Motor neuron (in vitro differentiated cells): ENCODE measurements around the gene HES5. TPM values are rescaled to one million over a fixed set of nuclear protein-coding genes. Genes with fewer than 3 reads are reported as not detected.

Experiments
- ATAC-seq, 8 experiments: fragments of 200-7000 bp; cut with Tn5 transposase; replicated peaks in 6 of 8; 2 replicates each; pipeline ENCODE4 v1.8.0; 2021; ENCODE audit warnings: mild to moderate bottlenecking in 8 of 8, moderate library complexity in 8 of 8
- H3K27ac ChIP-seq, 2 donors: fragments of 250-450 bp; sonication (Bioruptor Pico); 2 replicates each; pipeline ENCODE4 v1.9.0; 2021; ENCODE audit warnings: antibody characterized with exemption in 2 of 2, mild to moderate bottlenecking in 2 of 2, moderate library complexity in 1 of 2
- H3K4me1 ChIP-seq, 2 donors: fragments of 250-450 bp; sonication (Bioruptor Pico); replicated peaks in 1 of 2; 2 replicates each; pipeline ENCODE4 v1.6.1; 2021; ENCODE audit warnings: antibody characterized with exemption in 2 of 2, mild to moderate bottlenecking in 2 of 2, moderate library complexity in 1 of 2
- H3K4me3 ChIP-seq, 5 donors: fragments of 250-450 bp; sonication (Bioruptor Pico); 2 replicates each; pipeline ENCODE4 v1.9.0; 2021; ENCODE audit warnings: antibody characterized with exemption in 5 of 5, mild to moderate bottlenecking in 5 of 5, moderate library complexity in 4 of 5
- WGBS, 10 experiments: fragments of 450-650 bp; shearing (Covaris generic); methylation state at CpG; one replicate each; pipeline ENCODE4 v1.0.0; 2022; 5-methylcytosine and 5-hydroxymethylcytosine counted together
- in situ Hi-C, 9 experiments: fragments of 400-800 bp; cut with MboI; loops; one replicate each; pipeline ENCODE4 v1.15.0; 2021; ENCODE audit warnings: low sequenced_read_pairs in 9 of 9, low pct_unique_long_range_greater_than_20kb in 2 of 9; ENCODE audit not compliant: unreplicated experiment in 9 of 9
- total RNA-seq, 8 experiments: library from RNA; unstranded; fragments of 300-600 nt; gene quantifications; 2 replicates each; pipeline versions ENCODE4 v1.2.3 to v1.2.4, GENCODE V29; 2022

The HES5 gene
- total RNA-seq, 8 experiments from 2014 or later = 0.71 to 238 (median 36.3) TPM; not detected in 2

DNA sequence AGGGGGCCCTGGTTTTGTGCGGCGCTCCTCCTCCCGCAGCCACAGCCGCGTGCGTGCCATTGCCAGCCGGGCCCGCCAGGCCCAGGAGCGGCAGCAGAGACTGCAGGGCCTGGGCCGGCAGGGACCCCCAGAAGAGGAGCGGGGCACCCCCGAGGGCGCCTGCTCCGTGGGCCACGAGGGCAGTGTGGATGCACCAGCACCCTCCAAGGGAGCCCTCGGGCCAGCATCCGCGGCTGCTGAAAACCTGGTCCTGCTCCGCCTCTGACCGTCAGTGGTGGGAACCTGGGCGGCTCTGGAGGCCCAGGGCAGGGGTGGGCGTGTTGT is 25.2 kb downstream of the HES5 start:
- peak overlapping the region in 1 of 2 donors; percentile 1 for H3K27ac ChIP-seq
- in situ Hi-C loops = no loop called here

DNA sequence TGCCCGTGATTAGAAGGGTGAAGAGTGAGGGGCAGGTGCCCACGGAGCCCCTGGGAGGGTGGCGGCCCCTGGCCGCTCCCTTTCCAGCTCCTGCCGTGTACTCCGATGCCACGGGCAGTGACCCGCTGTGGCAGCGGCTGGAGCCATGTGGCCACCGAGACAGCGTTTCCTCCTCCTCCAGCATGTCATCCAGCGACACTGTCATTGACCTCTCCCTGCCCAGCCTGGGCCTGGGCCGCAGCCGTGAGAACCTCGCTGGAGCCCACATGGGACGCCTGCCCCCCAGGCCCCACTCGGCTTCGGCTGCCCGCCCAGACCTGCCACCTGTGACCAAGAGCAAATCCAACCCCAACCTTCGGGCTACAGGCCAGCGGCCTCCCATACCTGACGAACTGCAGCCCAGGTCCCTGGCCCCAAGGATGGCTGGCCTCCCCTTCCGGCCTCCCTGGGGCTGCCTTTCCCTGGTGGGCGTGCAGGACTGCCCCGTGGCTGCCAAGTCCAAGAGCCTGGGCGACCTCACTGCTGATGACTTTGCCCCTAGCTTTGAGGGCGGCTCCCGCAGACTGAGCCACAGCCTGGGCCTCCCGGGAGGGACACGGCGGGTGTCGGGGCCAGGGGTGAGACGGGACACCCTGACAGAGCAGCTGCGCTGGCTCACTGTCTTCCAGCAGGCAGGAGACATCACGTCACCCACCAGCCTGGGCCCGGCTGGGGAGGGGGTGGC is 25.7 kb downstream of the HES5 start:
- H3K27ac ChIP-seq = no peak overlapping the region
- no peak overlapping the region for H3K4me3 ChIP-seq
- ATAC-seq = peak; percentile 1 to 53 (median 30)
- peaks cover 33 to 41% of the 10 kb centered on the region in 2 donors for H3K4me1 ChIP-seq
- in situ Hi-C loops = no loop called here
- 71 to 89% (median 84%) methylated on average over 7 to 12 of the region's 36 CpGs; no CpG with 5 or more reads in 7 of the 10 experiments for WGBS, 10 experiments

More for the DNA sequence above, 25.2 kb downstream of the HES5 start:
- H3K4me3 ChIP-seq = no peak overlapping the region
- WGBS, 10 experiments = 20 to 100% methylated on average over 1 to 10 of the region's 22 CpGs; no CpG with 5 or more reads in 8 of the 10 experiments
- H3K4me1 ChIP-seq = peaks cover 33 to 35% of the 10 kb centered on the region in 2 donors
- ATAC-seq = peak; percentile 3 to 25 (median 13)

DNA sequence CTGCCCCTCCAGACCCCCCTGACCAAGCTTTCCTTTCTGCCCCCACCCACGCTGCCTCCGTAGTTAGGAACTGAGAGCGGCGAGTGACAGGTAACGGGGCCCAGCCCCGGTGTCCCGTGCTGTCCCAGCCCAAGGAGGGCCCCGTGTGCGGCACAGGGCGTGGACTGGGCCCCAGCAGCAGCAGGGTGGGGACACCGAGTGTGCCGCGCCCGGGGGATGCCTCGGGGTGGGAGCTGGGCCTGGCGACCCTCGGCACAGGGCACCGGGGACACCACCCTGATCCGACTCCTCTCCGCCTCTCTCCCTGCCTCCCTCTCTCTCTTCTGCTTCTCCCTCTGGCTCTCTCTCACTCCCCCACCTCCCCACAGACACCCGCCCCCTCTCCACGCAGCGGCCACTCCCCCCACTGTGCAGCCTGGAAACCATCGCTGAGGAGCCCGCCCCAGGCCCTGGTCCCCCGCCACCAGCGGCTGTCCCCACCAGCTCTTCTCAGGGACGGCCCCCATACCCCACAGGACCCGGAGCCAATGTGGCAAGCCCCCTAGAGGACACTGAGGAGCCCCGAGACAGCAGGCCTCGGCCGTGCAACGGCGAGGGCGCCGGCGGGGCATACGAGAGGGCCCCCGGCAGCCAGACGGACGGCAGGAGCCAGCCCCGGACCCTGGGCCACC is 26.4 kb downstream of the HES5 start:
- peak in 6 of 8 experiments; percentile 3 to 46 (median 34) for ATAC-seq
- Histone ChIP-seq H3K4me1 (peaks cover 33 to 41% of the 10 kb centered on the region in 2 donors), H3K27ac (peak overlapping the region in 1 of 2 donors; percentile 9), H3K4me3 (no peak overlapping the region)
- in situ Hi-C loops = no loop called here
- 80% methylated on average over 1 of the region's 42 CpGs; no CpG with 5 or more reads in 9 of the 10 experiments for WGBS, 10 experiments

DNA sequence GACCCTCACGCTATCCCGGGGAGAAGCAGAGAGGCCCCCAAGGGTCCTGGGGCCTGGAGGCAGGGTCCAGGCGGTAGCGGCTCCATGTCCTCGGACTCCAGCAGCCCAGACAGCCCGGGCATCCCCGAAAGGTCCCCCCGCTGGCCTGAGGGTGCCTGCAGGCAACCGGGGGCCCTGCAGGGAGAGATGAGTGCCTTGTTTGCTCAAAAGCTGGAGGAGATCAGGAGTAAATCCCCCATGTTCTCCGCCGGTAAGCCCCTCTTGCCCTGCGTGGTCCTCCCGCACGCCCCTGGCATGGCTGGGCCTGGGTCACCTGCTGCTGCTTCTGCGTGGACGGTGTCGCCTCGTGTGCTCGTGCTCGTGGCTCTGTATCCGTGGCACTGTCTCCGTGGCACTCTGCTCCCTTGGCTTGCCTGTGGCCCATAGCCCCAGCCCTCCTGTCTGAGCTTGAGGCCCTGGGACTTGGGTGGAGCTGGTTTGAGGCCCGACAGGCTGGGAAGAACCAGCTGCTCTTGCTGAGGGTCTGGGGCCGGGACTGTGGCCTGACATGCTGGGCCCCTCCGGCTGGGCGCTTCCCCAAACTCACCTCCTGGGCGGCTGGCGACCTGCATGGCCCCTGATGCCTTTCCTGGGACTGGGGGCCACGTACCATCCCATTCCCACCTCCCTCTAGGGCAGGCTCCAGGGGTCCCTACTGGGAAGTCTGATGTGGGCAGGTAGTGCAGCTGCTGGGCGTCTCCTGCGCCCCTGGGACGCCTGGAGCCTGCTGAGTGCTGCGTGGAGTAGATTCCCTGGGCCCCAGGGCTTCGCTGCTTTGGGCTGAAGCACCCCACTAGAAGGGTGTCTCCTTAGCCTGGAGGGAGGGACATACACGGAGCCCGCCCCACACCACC is 27.2 kb downstream of the HES5 start:
- no peak overlapping the region for H3K4me3 ChIP-seq
- peaks cover 33 to 41% of the 10 kb centered on the region in 2 donors for H3K4me1 ChIP-seq
- peak in 1 of 8 experiments; percentile 0 for ATAC-seq
- WGBS, 10 experiments = 55 to 100% (median 82%) methylated on average over 2 to 16 of the region's 36 CpGs; no CpG with 5 or more reads in 4 of the 10 experiments
- in situ Hi-C loops = no loop called here
- H3K27ac ChIP-seq = peak overlapping the region in 1 of 2 donors; percentile 9

DNA sequence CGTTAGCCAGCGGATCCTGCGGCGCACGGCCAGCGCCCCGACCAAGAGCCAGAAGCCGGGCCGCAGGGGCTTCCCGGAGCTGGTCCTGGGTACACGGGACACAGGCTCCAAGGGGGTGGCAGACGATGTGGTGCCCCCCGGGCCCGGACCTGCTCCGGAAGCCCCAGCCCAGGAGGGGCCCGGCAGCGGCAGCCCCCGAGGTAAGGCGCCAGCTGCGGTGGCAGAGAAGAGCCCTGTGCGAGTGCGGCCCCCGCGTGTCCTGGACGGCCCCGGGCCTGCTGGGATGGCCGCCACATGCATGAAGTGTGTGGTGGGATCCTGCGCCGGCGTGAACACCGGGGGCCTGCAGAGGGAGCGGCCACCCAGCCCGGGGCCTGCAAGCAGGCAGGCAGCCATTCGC is 27.9 kb downstream of the HES5 start:
- Histone ChIP-seq H3K27ac (no peak overlapping the region), H3K4me3 (no peak overlapping the region), H3K4me1 (peaks cover 33 to 41% of the 10 kb centered on the region in 2 donors)
- ATAC-seq = no peak
- WGBS, 10 experiments = 89 to 100% methylated on average over 1 to 20 of the region's 34 CpGs; no CpG with 5 or more reads in 8 of the 10 experiments
- in situ Hi-C loops = no loop called here

DNA sequence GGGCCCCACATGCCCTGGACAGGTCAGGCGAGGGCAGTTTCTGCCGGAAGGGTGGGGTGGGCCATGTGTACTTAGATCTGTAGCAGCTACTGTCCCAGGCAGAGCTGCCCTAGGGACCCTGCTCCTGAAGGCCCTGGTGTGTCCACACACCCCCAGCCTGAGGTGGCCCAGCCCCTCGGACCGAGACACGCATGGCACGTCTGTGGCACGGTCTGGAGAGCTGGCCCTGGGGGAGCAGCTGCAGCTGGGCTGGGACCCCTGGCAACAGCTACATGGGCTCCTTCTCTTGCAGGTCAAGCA is 28.3 kb downstream of the HES5 start:
- in situ Hi-C loops = no loop called here
- Histone ChIP-seq H3K4me3 (no peak overlapping the region), H3K27ac (no peak overlapping the region), H3K4me1 (peaks cover 33 to 41% of the 10 kb centered on the region in 2 donors)
- ATAC-seq = no peak
- WGBS, 10 experiments = no CpG with 5 or more reads among the region's 7 CpGs

DNA sequence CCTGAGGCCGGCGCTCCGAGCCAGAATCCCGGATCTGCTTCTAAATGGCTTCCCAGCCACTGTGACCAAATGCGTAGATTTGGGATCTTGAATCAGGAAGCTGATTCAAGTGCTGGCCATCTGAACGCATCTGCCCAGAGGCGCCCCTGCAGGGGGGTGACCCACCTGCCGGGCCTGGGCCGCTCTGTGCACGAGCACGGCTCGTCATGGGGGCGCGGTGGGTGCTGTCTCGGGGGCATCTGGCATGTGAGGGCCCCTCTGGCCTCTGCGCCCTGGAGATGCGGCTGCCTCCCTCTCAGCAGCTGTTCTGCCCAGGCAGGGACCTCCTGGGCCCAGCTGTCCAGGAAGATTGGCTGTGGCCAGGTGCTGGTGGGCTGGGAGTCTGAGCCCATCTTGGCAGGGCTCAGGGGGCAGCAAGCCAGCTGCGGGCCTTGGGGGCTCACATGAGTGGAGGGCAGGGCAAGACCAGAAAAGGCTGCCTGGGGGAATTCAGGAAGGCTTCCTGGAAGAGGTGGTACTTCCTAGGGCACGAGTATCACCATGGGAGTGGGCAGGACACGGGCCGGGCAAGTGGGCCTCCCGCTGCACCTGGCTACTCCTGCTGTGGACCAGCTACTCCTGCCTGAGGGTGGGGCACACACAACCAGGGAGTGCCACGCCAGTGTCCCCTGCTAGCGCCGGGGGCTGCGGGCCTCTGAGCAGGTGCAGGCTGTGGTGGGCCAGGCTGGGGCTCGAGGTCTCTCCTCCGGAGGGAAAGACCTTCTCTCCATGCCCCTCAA is 28.8 kb downstream of the HES5 start:
- Histone ChIP-seq H3K27ac (no peak overlapping the region), H3K4me3 (no peak overlapping the region), H3K4me1 (peaks cover 33 to 41% of the 10 kb centered on the region in 2 donors)
- ATAC-seq = no peak
- WGBS, 10 experiments = 40 to 96% (median 85%) methylated on average over 3 to 16 of the region's 28 CpGs; no CpG with 5 or more reads in 5 of the 10 experiments
- in situ Hi-C loops = no loop called here

DNA sequence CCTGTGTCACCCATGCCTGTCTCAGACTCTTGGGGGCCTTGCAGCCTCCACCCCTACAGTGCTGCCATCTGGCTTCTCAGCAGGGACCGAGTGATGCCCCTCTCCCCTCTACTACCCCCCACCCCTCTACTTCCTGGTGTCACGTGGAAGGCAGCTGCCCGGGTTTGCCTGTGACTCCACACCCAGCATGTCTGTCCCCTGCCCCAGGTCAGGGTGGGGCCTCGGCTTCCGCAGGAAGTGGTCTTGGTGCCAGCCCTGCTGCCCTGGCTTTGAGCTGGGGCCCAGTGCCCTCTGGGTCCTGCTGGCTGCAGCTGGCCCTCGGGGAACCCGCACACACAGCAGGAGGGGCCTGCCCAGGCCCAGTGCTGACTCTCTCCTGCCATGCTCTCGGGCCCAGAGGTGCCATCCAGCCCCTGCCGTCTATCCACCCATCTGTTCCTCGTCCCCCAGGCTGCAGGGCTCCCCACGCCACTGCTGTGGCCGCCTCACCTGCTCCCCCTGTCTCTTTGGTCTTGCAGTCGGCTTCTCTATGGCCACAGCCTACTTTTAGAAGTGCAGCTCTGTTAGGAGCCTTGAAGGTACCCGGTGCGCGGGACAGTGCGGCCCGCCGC is 30.0 kb downstream of the HES5 start:
- peak in 3 of 8 experiments; percentile 1 to 7 (median 3) for ATAC-seq
- no peak overlapping the region for H3K4me3 ChIP-seq
- WGBS, 10 experiments = 64 to 100% (median 79%) methylated on average over 3 to 8 of the region's 19 CpGs; no CpG with 5 or more reads in 6 of the 10 experiments
- in situ Hi-C loops = no loop called here
- no peak overlapping the region for H3K27ac ChIP-seq
- peaks cover 26 to 37% of the 10 kb centered on the region in 2 donors for H3K4me1 ChIP-seq

DNA sequence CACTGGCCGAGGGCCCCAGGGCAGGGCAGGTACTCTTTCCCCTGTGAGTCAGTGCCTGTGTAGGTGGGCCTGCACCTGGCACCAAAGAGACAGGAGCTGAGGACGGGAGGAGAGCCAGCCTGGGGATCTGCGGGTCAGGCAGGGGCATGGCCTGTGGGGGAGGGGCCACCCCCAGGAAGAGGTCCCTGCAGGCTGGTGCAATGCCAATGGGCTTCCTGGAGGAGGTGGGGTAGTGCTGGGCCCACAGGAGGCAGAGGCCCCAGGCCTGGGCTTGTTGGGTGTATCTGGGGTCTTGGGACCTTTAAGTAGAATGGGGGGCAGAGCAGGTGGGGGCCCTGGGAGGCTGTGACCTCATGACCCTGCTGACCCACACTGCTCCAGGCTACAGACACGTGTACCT is 30.8 kb downstream of the HES5 start:
- ATAC-seq = no peak
- Histone ChIP-seq H3K4me1 (peaks cover 19 to 30% of the 10 kb centered on the region in 2 donors), H3K4me3 (no peak overlapping the region), H3K27ac (no peak overlapping the region)
- WGBS, 10 experiments = 92% methylated on average over 2 of the region's 4 CpGs; no CpG with 5 or more reads in 9 of the 10 experiments
- in situ Hi-C loops = no loop called here

DNA sequence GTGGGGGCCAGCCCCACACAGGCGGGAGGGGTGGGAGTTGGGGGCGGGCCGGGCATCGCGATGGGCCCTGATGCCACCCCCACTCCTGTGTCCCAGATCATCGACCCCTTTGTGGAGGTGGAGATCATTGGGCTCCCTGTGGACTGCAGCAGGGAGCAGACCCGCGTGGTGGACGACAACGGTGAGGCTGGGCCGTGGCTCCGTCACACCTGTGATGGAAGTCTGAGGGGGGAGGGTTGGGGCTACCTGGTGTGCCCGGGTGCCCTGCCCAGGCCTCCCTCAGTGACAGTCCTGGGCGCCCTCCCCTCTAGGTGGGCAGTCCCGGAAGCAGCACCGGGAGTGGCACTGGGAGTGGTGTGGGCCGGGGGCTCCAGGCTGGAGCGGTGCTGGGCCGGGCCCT is 31.4 kb downstream of the HES5 start:
- in situ Hi-C loops = no loop called here
- no peak overlapping the region for H3K27ac ChIP-seq
- peaks cover 19 to 30% of the 10 kb centered on the region in 2 donors for H3K4me1 ChIP-seq
- no peak for ATAC-seq
- 78 to 100% (median 86%) methylated on average over 1 to 4 of the region's 19 CpGs; no CpG with 5 or more reads in 6 of the 10 experiments for WGBS, 10 experiments
- H3K4me3 ChIP-seq = no peak overlapping the region

DNA sequence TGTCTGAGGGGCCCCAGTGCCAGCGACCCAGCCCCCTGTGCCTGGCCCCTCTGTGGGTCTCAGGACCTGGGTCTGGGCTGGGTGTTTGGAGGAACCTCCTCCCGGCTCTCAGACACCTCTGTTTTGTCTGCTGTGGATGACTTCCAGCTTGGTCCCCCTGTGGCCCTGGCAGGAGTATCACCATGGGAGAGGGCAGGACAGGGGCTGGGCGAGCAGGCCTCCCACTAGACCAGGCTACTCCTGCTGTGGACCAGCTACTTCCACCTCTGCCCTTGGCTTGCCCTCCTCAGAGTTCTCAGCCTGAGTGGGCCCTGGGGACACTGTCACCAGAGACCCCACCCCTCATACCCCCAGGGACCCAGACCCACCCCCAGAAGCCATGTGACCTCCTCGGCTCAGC is 32.2 kb downstream of the HES5 start:
- Histone ChIP-seq H3K4me3 (no peak overlapping the region), H3K27ac (no peak overlapping the region), H3K4me1 (peaks cover 20 to 28% of the 10 kb centered on the region in 2 donors)
- ATAC-seq = no peak
- in situ Hi-C loops = no loop called here
- 0 to 60% (median 45%) methylated on average over 1 to 2 of the region's 4 CpGs; no CpG with 5 or more reads in 6 of the 10 experiments for WGBS, 10 experiments

DNA sequence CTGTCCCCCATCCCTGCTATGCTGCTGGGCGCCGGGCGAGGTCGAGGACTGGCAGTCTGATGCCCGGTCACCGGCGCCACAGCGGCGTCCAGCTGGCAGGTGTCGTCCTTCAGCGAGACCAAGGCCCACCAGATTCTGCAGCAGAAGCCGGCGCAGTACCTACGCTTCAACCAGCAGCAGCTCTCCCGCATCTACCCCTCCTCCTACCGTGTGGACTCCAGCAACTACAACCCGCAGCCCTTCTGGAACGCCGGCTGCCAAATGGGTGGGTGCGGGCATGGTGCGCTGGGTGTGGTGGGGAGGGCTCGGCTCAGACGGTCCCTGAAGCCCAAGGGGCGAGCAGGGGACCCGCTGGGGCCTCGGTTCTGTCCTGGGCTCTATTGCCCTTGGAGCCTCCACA is 33.3 kb downstream of the HES5 start:
- peaks cover 26 to 29% of the 10 kb centered on the region in 2 donors for H3K4me1 ChIP-seq
- H3K4me3 ChIP-seq = no peak overlapping the region
- in situ Hi-C loops = no loop called here
- no peak overlapping the region for H3K27ac ChIP-seq
- WGBS, 10 experiments = 63 to 94% (median 90%) methylated on average over 2 to 7 of the region's 26 CpGs; no CpG with 5 or more reads in 7 of the 10 experiments
- ATAC-seq = no peak
